Stimulated activated CD8-positive, alpha-beta memory T cell treated with anti-CD3 and anti-CD28 coated beads, Interleukin-2, amount 100 ng/mL, for 1 hour (primary cell): ENCODE measurements around the gene CFAP57.
"Not testable (repeated sequence)": the region's sequence is repeated elsewhere in the genome, so short reads cannot be mapped to it uniquely, and the experiment has no call there.

ENCODE experiments used
- DNase-seq, 2 donors: peaks; one replicate each; pipeline ENCODE4 v3.0.0-alpha.2; 2020; ENCODE audit warnings: low read depth in 2 of 2

The CFAP57 gene

GRCh38 chr1:43172527-43172972 is 420 bp downstream of the CFAP57 start:
- peak; percentile 63 to 80 for DNase-seq

GRCh38 chr1:43174873-43175272 is 2.7 kb downstream of the CFAP57 start:
- no peak for DNase-seq

- no peak for DNase-seq
Observed at GRCh38 chr1:43177691-43178090, 5.6 kb downstream of the CFAP57 start.

GRCh38 chr1:43184388-43184787 is 12.3 kb downstream of the CFAP57 start:
- no peak for DNase-seq

GRCh38 chr1:43184995-43185394 is 12.9 kb downstream of the CFAP57 start:
- DNase-seq = no peak

GRCh38 chr1:43188106-43188505 is 16.0 kb downstream of the CFAP57 start:
- DNase-seq = no peak

- DNase-seq = no peak
Observed at GRCh38 chr1:43194509-43194908, 22.4 kb downstream of the CFAP57 start.

- no peak for DNase-seq
Observed at GRCh38 chr1:43197343-43198127, 25.4 kb downstream of the CFAP57 start.

- DNase-seq = no peak
Observed at GRCh38 chr1:43199093-43199726, 27.1 kb downstream of the CFAP57 start.

- no peak for DNase-seq
Observed at GRCh38 chr1:43203859-43204258, 31.7 kb downstream of the CFAP57 start.

- no peak for DNase-seq
Observed at GRCh38 chr1:43204394-43204793, 32.3 kb downstream of the CFAP57 start.

- no peak for DNase-seq
Observed at GRCh38 chr1:43205671-43206070, 33.5 kb downstream of the CFAP57 start.

GRCh38 chr1:43206600-43207228 is 34.6 kb downstream of the CFAP57 start:
- DNase-seq = no peak

- no peak for DNase-seq
Observed at GRCh38 chr1:43207229-43207853, 35.2 kb downstream of the CFAP57 start.

- DNase-seq = not testable (repeated sequence)
Observed at GRCh38 chr1:43208277-43208676, 36.1 kb downstream of the CFAP57 start.

- DNase-seq = no peak
Observed at GRCh38 chr1:43214501-43215444, 42.6 kb downstream of the CFAP57 start.

GRCh38 chr1:43217747-43218146 is 45.6 kb downstream of the CFAP57 start:
- DNase-seq = no peak

- no peak for DNase-seq
Observed at GRCh38 chr1:43220905-43221778, 49.0 kb downstream of the CFAP57 start.

- DNase-seq = no peak
Observed at GRCh38 chr1:43221797-43222196, 49.7 kb downstream of the CFAP57 start.

GRCh38 chr1:43222879-43223278 is 50.7 kb downstream of the CFAP57 start:
- no peak for DNase-seq
